Measurements from ENCODE around the gene PHF11.

The PHF11 gene

DNA sequence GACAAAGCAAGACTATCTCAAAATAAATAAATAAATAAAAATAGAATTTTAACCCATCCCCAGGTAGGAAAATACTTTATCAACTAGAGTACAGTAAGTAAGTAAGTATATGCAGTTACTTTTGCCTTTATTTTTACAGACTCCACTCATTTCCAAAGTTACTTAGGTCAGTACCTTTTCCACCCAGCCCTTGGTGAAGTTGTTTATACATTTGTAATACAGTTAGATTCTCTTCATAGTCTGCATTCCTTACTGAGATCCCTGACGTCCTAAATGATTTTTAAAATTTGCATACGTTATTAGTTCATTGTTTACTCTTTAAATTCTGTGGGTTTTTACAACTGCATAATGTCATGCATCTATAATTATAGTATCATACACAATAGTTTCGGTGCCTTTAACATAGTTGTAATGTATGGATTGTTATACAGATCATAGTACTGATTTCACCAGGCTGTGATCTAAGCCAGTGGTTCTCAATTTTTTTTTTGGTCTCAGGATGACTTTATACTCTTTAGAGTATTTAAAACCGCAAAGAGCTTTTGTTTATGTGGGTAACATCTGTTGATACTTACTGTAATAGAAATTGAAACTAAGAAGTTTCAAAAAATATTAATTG, 41.3 kb upstream of the PHF11 start:
- in situ Hi-C loops (cut with HindIII; ENCODE audit: low sequenced_read_pairs), result no loop called here
- TF ChIP-seq, protein P1, sequence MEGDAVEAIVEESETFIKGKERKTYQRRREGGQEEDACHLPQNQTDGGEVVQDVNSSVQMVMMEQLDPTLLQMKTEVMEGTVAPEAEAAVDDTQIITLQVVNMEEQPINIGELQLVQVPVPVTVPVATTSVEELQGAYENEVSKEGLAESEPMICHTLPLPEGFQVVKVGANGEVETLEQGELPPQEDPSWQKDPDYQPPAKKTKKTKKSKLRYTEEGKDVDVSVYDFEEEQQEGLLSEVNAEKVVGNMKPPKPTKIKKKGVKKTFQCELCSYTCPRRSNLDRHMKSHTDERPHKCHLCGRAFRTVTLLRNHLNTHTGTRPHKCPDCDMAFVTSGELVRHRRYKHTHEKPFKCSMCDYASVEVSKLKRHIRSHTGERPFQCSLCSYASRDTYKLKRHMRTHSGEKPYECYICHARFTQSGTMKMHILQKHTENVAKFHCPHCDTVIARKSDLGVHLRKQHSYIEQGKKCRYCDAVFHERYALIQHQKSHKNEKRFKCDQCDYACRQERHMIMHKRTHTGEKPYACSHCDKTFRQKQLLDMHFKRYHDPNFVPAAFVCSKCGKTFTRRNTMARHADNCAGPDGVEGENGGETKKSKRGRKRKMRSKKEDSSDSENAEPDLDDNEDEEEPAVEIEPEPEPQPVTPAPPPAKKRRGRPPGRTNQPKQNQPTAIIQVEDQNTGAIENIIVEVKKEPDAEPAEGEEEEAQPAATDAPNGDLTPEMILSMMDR (IDR thresholded peaks at IDR 0.05; ENCODE audit: low read depth, low read length, missing control alignments), result no peak
- DNase-seq (ENCODE audit: low read depth), result no peak
- no peak overlapping the region for H3K4me3 ChIP-seq (ENCODE audit: low read depth, low read length)

GRCh38 chr13:49455007-49455398, 40.8 kb upstream of the PHF11 start:
- TF ChIP-seq, protein P1 (IDR thresholded peaks at IDR 0.05; ENCODE audit: low read depth, low read length, missing control alignments), result no peak
- in situ Hi-C loops (cut with HindIII; ENCODE audit: low sequenced_read_pairs), result no loop called here
- H3K4me3 ChIP-seq (ENCODE audit: low read depth, low read length), result no peak overlapping the region
- no peak for DNase-seq (ENCODE audit: low read depth)

DNA sequence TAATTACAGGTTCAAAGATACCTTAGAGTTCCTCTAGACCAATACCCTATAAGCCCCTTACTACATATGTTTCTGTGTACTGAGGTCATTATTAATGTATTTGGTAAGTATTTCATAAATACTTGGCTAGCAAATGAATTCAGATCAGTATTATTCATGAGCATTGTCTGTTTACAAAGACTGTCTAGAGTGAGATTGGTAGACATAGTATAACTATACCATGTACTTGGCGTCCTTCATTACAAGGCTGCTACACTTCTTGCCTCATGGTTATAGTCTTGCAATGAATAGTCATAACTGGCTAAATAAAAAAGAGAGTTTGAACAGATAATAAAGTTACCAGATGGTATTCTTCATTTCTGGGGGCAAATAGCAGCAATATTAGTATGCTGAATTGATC, 39.6 kb upstream of the PHF11 start:
- in situ Hi-C loops (cut with HindIII; ENCODE audit: low sequenced_read_pairs), result no loop called here
- H3K4me3 ChIP-seq (ENCODE audit: low read depth, low read length), result no peak overlapping the region
- no peak for DNase-seq (ENCODE audit: low read depth)
- TF ChIP-seq, protein P1 (IDR thresholded peaks at IDR 0.05; ENCODE audit: low read depth, low read length, missing control alignments), result no peak

DNA sequence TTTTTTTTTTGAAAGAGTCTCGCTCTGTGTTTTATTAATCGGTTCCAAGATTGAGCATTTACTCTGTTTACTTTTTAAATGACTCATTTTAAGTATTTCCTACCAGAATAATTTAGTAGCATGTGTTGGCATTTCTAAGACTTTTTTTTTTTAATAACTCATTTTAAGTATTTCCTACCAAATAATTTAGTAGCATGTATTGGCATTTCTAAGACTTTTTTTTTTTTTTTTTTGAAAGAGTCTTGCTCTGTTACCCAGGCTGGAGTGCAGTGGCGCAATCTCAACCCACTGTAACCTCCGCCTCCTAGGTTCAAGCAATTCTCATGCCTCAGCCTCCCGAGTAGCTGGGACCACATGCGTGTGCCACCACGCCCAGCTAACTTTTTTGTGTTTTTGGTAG, 38.5 kb upstream of the PHF11 start:
- in situ Hi-C loops (cut with HindIII; ENCODE audit: low sequenced_read_pairs), result no loop called here
- TF ChIP-seq, protein P1 (IDR thresholded peaks at IDR 0.05; ENCODE audit: low read depth, low read length, missing control alignments), result no peak
- H3K4me3 ChIP-seq (ENCODE audit: low read depth, low read length), result no peak overlapping the region
- DNase-seq (ENCODE audit: low read depth), result no peak

DNA sequence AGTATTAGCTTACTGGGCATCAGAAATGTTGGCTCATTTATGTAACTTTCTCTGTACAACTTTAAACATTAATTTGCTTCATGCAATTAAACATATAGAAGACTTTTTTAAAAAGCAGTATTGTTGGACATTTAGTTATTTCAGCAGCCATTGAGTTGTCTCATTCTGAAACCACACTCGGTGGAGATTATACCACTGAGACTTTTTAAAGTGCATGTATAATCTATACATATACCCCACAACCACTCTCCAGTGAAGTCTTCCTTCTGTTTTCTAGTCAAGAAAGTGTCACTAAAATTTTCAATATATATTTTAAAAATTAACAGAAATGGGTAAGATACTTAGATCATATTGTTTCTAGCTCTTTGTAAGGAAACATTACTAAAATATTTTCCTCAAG, 36.2 kb upstream of the PHF11 start:
- DNase-seq (ENCODE audit: low read depth), result no peak
- TF ChIP-seq, protein P1 (IDR thresholded peaks at IDR 0.05; ENCODE audit: low read depth, low read length, missing control alignments), result no peak
- no peak overlapping the region for H3K4me3 ChIP-seq (ENCODE audit: low read depth, low read length)
- in situ Hi-C loops (cut with HindIII; ENCODE audit: low sequenced_read_pairs), result no loop called here

- DNase-seq (ENCODE audit: low read depth), result no peak
- TF ChIP-seq, protein P1 (IDR thresholded peaks at IDR 0.05; ENCODE audit: low read depth, low read length, missing control alignments), result no peak
- in situ Hi-C loops (cut with HindIII; ENCODE audit: low sequenced_read_pairs), result no loop called here
- no peak overlapping the region for H3K4me3 ChIP-seq (ENCODE audit: low read depth, low read length)
Observed at GRCh38 chr13:49464085-49464484, 31.7 kb upstream of the PHF11 start.

Measured in astrocyte of the cerebellum (primary cell).